ENCODE data around the gene CNTNAP1.

GRCh38 chr17:42675348-42675964, 6.9 kb upstream of the CNTNAP1 start:
- no peak for TF ChIP-seq POLR2AphosphoS5 (IDR thresholded peaks at IDR 0.05; ENCODE audit: control insufficient read depth, insufficient read depth, low read depth, low read length)
- TF ChIP-seq, protein P1, sequence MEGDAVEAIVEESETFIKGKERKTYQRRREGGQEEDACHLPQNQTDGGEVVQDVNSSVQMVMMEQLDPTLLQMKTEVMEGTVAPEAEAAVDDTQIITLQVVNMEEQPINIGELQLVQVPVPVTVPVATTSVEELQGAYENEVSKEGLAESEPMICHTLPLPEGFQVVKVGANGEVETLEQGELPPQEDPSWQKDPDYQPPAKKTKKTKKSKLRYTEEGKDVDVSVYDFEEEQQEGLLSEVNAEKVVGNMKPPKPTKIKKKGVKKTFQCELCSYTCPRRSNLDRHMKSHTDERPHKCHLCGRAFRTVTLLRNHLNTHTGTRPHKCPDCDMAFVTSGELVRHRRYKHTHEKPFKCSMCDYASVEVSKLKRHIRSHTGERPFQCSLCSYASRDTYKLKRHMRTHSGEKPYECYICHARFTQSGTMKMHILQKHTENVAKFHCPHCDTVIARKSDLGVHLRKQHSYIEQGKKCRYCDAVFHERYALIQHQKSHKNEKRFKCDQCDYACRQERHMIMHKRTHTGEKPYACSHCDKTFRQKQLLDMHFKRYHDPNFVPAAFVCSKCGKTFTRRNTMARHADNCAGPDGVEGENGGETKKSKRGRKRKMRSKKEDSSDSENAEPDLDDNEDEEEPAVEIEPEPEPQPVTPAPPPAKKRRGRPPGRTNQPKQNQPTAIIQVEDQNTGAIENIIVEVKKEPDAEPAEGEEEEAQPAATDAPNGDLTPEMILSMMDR (IDR thresholded peaks at IDR 0.05 in 2 of 3, conservative IDR thresholded peaks at IDR 0.05 in 1 of 3; ENCODE audit: insufficient read depth in 2 of 3, low read depth in 1 of 3, low read length in 3 of 3), result no peak
- no peak for TF ChIP-seq ZNF830 (CRISPR knock-in tag; IDR thresholded peaks at IDR 0.05)
- TF ChIP-seq HIVEP1 (CRISPR knock-in tag; IDR thresholded peaks at IDR 0.05), result no peak
- no peak for TF ChIP-seq FOXM1 (IDR thresholded peaks at IDR 0.05; ENCODE audit: low read depth)
- no peak for TF ChIP-seq FOXM1 (CRISPR knock-in tag; IDR thresholded peaks at IDR 0.05; ENCODE audit: low read depth)
- TF ChIP-seq TEAD2 (tag; IDR thresholded peaks at IDR 0.05), result no peak
- TF ChIP-seq RB1 (IDR thresholded peaks at IDR 0.05; ENCODE audit: low read depth), result no peak

Data from K562 (cell line).